CD4-positive, alpha-beta T cell treated with Interleukin-21 for 1 hour (primary cell): ENCODE measurements around the gene PLA2G4E.

ENCODE experiments used
- DNase-seq: peaks from one replicate; pipeline ENCODE4 v3.0.0-alpha.2; 2020

The PLA2G4E gene

DNA sequence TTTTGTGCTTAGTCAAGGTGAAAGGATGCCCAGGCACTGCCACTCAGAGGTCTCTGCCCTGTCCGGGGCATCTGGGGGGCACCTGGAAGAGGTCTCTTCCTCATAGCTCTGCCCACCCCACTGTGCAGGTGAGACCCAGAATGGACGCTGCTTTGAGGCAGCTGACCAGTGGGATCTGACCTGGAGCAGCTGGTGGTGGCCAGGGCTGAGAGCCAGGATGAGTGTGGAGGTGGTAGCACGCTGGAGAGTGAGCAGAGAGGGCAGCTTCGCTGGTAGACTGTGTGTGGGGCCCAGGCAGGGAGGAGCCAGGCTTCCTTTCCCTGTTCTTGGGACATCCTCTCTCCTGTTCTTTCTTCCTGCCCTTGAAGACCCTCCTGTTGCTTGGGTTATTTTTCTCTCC lies 32.2 kb upstream of the PLA2G4E start:
- DNase-seq, result no peak

DNA sequence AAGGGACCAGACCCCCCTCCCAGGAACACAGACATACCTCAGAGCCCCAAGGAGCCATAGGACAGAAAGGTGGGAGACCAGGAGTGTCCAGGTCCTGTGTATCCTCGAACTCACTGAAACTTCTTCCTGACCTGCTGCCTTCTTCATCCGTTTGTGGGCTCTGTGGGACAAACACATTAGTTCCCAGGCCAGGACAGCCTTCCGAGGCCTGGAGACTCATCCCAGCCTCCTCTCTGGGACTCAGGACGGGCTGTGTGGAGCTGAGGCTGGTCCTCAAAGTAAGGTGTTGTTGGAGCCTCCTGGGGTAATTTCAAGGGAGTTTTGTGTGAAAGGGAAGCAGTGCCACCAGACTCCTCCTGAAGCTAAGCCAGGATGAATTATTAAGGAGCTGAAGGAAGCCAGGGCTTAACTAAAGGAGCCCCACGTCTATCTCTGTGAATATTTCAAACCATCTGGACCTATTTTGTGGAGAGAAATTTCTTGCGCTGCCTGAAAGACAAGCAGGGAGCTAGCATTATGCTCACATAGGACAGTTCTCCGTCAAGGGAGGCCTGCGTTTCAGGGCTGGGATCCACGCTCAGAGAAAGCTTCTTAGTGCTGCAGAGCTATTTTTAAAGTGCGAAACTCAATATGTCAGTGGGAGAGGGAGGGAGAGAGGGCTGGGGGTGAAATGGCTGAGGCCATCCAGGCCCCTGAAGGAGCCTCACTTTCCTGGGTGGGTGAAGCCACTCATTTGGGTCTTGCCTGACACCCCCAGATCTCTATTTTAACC lies 29.8 kb upstream of the PLA2G4E start:
- DNase-seq, result no peak

DNA sequence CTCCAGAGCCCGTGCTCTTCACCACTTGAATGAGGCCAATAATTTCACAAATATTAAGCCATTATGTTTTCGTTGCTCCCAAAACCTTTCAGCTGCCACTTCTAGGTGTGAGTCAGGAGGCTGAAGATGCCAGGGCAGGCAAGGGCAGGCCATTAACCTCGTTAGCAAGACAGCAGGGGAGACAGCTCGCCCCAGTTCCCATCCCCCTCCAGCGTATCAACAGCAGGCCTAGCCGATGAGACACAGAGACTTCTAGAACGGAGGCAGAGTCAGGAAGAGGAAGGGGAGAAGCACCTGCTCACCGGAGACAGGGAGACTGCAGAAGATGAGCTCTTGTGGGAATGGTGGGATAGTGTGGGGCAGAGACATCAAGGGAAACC lies 28.0 kb upstream of the PLA2G4E start:
- no peak for DNase-seq

DNA sequence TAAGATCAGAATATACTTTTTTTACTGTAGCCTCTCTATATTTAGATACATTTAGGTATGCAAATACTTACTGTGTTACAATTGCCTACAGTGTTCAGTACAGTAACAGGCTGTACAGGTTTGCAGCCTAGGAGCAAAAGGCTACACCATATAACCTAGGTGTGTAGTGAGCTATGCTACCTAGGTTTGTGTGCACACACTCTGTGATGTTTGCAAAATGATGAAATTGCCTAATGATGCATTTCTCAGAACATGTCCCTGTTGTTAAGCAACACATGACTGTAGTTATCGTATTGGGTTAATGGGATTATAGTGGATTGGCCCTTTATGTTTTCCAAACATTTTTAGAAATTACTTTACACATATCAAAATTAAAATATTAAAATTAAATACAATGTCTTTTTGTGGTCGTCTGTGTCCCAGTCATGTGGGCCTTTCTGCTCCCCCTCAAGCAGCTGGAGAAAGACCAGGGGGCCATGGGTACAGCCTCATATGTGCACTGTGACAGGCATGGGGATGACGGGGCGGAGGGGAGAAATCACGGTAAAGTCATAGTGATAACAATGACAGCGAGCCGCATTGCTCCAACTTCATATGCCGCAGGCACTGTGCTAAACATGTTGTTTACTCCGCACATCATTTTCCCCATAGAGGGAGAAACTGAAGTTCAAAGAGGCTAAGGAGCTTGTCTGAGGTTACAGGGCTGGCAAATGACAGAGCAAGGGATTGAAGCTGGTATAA lies 27.4 kb upstream of the PLA2G4E start:
- no peak for DNase-seq

DNA sequence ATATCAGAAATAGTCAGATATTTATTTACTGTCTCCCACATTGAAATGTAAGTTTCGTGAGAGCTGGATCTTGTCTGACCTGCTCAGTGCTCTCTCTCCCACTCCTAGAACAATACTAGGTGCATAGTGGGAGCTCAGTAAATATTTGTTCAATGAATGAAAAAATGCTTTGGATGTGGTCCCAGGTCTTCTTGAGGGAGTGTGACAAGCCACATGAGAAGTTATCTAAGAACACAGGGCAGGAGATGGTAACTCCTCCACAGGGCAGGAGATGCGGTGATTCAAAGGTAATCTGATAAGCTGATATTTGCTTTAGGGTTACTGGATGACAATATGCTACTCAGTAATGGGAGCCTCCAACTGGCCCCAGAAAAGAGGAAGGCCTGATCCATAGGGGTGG lies 25.8 kb upstream of the PLA2G4E start:
- no peak for DNase-seq

DNA sequence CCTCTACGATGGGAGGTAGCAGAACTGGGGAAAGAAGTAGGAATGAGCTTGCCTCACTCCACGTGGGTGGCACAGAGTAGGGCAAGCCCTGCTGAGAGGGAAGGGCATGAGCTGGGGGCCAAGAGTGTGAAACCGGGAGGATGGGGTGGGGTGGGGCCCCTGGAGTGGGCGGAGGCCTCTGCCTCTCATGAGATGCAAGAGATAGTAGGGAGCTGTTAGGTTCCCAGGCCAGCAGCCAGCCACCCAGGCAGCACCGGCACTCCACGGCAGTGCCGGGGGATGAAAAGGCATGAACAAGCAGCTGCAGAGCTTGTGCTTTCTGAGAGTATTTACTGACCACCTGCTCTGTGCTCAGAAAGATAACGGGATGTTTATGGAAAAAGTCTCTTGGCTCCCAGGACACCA lies 24.4 kb upstream of the PLA2G4E start:
- no peak for DNase-seq

DNA sequence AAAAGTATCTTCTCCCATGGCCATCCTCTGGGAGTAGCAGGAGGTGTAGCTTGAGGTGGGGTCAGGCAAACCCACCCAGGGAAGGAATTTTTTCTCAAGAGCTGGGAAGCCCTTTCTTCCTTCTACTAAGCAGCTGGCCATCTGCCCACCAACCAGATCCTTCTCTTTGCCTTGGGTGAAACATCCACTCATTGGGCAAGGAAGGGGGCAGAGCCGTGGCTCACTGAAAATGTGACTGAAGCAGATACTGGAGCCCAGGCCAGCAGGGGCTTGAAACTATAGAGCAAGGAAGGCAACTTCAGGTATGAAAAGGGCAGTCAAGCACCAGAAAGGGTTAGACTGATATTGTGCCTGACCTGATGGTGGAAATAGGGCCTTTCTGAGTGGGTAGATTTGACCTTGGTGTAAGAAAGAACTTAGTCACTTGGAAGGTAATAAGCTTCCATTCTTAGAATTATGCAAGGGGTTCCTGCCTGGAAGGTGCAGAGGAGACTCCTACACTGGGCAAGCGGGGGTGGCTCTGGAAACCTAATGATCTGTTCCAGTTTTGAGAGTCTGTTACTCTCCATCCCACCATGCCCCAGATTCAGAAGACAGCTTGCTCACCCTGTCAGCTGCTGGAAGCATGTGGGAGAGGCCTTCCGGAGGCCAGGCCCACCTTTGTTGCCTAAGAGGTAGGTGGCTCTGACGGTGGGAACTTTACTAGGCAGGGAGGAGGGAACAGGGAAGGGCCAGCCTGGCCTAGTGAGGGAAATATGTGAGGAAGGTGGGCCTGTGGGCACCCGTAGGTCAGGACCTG lies 22.0 kb upstream of the PLA2G4E start:
- no peak for DNase-seq

DNA sequence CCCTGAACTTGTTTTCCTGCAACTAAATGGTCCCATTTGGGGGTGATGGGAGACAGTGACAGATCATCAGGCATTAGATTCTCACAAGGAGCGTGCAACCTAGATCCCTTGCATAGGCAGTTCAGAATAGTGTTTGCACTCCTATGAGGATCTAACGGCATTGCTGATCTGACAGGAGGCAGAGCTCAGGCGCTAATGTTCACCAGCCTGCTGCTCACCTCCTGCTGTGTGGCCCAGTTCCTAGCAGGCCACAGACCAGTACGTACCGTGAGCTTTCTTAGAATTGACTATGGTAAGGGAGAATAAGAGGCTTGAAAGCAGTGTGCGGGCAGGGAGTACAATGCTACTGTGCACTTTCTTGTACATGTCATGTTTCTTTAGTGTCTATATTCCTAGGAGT lies 17.6 kb upstream of the PLA2G4E start:
- no peak for DNase-seq

DNA sequence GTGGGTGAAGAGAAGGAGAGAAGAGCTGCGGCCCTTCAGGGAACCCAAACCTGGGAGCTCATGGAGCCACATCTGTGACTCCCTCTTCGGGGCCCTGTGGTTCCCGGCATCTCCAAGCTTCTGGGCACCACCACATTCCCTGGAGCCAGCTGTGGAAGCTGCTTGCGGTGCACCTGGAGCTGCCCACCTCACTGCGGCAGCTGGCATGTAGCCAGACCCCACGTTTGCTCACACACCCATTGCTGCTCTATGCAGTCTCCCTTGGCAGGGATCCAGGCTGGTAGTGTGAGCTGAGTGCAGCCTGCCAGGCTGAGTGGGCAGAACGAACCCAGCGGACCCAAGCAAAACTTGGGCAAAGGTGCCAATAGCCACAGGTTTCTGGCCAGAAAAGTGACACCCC lies 16.8 kb upstream of the PLA2G4E start:
- DNase-seq, result no peak

DNA sequence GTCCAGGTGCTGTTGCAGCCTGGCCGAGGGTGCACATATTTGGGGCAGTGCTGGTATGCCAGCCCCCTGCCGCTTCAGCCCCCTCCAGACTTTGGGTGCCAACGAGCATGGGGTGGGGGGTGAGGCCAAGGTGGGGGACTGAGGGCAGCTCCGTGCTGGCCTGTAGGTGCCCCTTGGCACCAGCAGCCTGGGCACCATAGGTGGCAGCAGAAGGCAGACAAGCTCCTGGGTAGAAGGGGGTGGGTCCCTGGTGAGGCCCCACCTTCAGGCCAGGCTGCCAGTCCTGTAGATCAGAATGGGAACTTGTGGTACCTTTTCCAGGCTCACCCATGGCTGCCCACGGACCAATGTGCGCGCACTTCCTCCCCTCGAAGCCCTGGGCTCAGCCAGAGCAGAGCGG lies 16.1 kb upstream of the PLA2G4E start:
- no peak for DNase-seq

DNA sequence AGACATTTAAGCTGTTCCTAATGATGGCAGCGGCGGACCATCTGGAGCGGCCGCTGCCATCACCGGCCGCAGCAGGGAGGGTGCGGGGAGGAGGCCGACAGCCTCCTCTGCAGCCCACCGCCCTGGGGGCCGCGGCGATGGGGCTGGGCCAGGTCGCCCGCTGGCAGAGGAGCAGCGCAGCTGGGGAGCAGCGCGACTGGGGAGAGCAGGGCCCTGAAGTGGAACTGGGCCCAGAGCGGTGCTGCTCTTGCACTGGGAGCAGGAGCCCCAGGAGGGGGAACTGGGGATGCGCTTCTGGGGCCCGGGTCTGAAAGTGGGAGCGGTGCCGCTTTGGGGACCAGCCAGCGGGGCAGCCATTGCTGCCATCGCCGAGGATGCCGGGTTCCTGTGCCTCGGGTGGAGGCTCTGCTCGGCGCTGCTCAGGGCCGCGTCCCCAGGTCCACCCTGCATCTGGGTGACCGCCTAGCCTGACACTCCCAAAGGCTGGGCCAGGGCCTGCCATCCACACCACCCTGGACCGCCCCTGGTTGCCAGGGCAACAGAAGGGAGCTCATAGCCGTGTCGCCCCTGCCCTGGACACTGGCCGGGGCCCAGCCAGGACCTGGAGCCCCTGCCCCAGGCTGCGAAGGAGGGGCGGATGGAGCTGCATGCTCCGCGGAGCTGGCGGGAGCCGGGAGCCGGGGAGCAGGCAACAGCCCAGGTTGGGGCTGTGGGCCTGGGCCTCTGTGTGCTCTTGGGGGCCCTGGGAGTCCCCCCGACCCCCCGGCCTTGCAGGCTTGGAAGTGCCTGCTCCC lies 15.5 kb upstream of the PLA2G4E start:
- DNase-seq, result no peak

DNA sequence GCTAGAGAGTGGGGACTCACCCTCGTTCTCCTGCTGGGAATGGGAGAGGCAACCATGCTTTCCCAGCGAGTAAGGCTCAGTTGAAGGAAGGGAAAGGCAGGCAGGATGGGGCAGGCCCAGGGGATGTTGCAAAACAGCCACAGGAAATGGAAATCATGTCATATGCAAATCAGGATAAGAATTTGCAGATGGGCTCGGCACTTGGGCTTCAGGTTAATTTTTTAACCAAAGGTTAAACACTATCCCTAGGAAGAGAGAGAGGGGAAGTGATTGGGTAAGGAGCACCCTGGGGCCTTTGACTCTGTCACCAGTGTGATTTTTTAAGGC lies 14.6 kb upstream of the PLA2G4E start:
- DNase-seq, result no peak

DNA sequence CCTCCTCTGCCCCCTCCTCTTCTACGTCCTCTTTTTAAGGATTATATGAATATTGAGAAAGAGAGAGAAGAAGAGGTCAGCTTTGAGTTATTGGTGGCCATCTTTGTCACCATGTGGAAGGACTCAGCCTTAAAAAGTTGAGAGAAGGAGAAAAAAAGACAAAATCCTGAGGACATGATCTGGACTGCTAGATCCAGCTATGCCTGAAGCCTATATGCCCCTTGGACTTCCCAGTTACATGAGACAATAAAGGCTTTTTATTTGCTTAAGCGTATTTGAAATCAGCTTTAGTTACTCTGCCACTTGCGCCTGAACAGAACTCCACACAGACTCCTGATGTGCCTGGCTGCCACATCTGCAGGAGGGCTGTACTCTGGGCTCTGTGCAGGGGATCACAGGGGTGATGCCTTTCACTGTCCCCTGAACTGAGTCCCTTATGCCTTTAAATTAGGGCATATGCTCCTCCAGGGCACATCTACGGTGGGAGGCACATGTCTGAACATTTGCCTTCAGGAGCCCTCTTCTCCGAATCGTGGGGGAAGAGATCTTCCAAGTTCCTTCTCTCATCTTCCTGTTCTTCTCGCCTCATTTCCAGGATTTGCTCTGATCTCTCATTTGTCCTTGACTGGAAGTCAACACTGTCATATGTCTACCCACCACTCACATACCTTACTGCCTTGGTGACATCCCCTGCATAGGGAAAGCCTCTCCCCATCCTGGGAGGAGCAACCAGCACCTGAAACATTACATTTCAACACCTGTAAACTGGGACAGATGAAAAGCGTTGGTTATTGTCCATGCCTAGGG lies 14.0 kb upstream of the PLA2G4E start:
- no peak for DNase-seq

DNA sequence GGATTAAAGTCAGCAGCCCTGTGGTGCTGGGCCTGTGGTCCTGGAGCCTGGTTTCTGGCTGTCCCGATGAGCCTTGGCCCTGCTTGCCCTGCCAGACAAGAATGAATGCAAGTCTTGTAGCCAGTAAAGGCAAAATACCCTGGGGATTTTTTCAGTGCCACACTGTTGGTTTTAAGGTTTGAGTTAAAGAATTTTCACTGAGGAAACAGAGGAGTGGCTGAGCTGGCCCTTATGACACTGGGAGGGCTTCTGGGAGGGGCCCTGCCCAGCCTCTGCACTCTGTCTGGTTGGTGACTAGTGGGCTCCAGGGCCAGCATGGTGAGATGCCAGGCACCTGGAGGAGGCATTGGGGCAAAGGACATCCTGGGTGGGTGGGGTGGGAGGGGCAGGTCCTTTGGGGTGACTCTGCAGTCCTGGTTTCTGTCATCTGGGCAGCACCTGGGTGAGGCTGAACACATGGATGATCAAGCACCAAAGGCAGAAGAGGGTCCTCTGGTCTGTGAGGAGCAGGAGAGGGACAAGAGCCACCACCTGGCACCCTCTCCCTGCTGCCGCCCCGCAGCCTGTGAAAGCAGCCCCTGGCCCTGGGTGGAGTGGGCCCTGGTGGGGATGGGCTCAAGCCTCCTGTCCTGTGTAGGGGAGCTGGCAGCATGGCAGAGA lies 12.5 kb upstream of the PLA2G4E start:
- DNase-seq, result no peak

DNA sequence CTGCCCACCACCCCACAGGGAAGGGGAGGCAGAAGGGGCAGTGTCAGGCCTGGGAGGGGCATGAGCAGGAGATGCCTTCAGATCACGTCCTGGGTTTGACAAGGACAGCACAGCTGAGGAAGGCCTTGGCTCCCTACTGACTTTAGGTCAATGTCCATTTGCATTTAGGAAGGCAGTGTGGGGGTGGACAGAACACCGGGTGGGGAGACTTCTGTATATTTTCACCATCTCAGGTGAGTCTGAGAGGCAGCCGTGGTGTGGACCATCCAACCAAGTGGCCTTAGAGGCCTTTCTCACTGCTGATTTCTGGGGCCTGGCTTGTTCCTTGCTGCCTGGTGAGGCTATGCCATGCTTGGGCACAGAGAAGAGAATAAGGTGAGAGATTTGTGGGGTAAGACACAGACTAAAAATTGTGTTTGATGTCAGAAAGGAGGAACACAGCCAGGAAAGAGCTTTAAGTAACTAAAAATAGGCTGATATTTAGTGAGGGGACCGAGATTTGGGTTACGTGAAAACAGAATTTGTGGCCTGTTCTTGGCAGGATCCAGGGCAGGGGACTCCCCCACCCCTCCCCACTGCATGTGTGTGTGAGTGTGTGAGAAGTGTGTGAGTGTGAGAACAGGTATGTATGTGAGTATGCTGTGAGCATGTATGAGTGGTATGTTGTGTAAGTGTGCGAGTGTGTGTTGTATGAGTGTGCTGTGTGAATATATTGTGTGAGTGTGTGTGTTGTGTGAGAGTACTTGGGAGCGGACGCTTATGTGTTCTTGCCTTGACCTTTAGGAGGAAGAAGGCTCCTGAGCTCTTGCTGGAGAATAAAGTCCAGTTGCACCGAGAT lies 11.8 kb upstream of the PLA2G4E start:
- DNase-seq, result no peak

DNA sequence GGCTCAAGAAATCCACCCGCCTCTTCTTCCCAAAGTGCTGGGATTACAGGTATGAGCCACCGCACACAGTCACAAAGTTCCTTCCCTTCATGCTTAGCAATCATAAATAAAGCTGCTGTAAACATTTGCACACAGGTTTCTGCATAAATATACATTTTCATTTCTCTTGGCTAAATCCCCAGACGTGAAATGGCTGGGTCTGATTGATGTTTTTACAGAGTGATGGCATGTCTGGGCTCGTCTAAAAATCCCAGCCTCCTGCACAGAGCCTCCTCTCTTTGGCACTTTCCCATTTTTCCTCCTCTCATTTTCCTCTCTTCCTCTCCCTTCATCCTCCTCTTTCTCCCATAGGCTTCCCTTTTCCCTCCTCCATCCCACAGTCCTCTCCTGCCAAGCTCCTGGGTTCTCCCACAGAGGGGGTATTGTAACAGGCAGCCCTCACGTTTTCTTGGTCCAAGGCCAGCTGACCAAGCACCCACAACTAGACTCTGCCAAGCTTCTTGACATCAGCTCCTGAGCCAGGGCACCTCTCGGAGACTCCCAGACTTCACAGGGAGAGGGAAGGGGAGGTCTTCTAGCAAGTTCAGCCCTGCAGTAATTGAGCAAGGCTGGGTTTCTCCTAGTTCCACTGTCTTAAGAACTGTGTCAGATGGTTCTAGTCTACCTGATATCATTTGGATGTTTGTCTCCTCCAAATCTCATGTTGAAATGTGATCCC lies 10.5 kb upstream of the PLA2G4E start:
- no peak for DNase-seq

DNA sequence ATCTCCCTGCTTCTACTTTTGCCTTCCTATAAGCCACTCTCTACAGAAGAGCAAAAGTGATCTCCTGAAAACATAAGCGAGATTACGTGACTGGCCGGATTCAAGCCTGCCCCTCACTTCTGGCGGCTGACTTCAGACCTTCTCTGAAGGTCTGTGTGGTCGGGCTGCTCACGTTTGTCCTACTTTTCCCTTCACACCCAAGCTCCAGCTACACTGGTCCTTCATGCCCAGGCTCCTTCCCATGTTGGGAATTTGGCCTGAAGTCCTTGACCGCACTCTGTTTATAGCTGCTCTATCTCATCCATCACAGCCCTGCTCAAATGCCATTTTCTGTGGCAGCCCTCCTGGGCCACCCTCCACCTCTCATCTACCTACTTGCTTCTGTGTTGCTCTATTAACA lies 6.7 kb upstream of the PLA2G4E start:
- DNase-seq, result no peak

DNA sequence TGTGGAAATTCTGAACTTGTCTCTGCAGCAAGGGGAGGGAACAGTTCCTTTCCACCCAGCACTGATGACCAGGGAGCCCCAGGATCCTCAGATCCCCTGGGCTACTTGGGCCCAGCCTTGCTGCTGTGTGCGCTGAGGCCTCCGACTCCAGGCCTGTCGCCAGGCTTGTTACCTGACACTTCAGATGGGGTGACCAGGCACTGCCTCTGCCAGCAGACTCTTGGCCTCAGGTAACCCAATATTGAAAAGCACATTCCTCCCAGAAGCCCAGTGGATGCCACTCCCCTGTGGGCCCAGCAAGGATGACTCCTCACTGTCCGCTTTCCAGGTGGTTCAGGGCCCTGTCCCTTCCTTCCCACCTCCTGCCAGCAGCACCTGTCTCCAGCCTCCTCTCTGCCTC lies 3.5 kb upstream of the PLA2G4E start:
- DNase-seq, result no peak

DNA sequence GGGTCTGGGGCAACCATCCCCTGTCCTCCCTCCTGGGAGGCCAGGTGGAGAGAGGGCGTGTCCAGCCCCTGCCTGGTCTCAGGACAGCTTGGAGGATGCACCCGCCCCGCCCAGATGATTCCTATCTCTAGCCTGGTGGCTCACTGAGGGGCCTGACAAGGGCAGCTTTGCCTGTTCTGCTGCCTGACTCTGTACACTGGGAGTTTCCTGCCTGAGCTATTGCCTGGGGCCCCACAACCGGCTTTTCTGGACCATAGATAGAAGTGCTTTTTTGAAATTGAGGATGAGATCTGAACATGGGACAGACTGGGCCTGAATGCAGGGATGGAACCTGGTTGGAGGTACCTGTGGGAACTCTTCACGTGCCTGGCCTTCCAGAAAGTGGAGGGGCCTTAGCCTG lies 751 bp upstream of the PLA2G4E start:
- DNase-seq, result no peak
